CD4-positive, alpha-beta T cell treated with Interleukin-21 for 1 hour (primary cell): ENCODE data around the gene TNS1.

Experiments
- DNase-seq: peaks from one replicate; pipeline ENCODE4 v3.0.0-alpha.2; 2020

Gene TNS1

DNA sequence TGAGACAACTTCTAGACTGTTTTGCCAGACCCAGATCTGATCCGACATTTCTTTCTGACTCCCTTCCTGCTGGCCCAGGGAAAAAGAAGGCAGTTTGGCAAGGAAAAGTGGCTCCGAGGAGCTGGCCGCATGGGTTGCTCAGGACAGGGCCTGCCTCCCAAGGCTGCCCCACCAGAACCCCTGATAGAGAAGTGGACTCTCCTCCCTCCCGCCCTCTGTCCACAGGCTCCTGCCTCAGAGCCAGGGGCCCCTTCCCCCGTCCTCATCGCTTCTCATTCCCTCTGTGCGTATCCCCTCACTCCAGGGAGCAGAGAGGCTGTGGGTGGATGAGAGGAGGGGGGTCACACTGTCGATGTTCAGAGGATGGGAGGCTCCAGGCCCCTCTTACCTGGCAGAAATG lies 110.2 kb downstream of the TNS1 start:
- DNase-seq: no peak

DNA sequence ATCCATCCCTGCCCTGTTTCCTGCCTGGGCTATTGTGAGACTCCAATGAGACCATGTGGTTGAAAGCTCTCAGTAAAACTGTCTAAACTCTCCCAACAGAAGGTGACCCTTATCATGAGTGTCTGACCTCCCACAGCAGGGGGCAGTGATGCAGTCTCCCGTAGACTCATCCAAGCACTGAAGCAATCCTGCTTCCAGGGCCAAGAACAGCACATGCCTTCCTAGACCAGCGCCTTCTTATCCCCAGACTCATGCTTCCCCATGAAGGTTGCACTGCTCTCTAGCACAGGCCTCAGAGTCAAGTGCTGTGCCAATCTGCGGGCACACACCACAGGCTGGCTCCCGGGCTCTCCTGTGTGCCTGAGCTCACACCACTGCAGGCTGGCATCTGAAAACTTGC lies 112.3 kb downstream of the TNS1 start:
- DNase-seq: no peak

DNA sequence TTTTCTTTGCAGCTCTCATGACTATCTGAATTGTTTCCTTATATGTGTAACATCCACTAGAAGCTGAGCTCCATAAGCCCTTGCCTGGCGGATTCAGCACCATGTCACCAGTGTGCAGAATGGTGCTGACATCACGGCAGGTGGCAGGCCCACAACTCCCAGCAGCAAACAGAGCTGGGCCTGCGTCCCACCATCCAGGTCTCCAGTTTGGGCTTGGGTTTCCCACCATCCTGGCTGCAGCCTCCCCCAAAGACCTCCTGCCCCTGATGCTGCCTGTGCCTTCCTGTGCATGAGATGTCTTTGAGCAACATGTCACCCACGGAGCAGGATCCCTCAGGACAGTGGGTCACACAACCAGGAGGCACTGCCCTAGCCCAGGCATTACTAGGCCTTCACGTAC lies 113.1 kb downstream of the TNS1 start:
- DNase-seq: no peak

DNA sequence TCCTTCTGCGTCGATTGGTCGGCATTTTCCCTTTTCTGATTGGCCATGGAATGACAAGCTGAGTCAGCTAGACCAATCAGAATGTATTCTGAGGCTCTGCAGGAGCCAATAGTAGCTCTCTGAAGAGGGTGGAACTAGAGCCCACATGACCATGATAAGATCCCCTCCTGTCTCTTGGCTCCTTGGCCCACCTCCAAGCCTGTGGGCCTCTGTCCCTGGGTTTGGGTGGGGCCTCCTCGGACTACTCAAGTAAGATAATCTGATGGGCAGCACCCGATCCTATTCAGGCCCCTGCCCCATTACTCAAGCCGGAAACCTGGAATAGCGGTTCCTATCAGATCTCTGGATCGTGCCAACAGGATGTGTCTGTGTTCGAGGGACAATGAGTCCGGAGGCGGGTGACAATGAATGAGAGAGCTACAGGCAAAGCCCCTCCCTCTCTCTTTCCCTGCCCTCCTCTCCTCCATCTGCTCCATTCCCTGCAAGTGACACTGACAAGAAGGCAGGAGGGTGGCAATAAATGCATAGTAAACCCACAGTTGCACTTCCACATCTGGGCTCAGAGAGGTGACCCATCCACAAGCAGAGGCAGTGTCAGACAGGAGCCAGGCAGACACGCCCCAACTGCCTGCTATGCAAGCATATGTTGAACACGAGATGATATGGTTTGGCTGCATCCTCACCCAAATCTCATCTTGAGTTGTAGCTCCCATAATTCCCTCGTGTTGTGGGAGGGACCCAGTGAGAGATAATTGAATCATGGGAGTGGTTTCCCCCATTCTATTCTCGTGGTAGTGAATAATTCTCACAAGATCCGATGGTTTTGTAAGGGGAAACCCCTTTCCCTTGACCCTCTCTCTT lies 114.7 kb downstream of the TNS1 start:
- no peak for DNase-seq

DNA sequence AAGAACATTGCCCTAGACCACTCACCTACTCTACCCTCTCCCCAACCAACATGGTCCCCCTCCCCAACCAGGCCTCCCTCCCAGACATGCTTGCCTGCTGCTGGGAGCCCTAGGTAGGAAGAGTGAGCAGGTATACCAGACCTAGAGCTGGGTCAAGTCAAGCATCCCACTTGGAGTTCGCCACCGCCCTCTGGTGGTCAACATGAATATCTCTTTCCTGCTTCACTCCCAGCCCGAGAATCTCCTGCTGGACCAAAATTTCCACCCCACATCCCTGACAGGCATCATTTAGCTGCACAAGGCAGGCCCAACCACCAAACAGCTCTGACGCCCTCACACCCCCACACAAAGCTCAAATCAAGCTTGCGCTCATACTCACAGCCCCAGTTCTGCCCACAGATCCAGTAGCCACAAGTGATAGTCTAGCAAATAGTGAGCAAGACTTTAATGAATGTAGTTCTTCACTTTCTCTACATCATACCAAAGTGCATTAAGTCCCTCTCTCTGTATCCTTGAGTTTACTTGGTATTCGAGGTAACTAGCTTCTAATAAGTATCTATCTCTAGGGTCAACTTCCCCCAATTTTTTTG lies 116.0 kb downstream of the TNS1 start:
- DNase-seq: peak; percentile 51

DNA sequence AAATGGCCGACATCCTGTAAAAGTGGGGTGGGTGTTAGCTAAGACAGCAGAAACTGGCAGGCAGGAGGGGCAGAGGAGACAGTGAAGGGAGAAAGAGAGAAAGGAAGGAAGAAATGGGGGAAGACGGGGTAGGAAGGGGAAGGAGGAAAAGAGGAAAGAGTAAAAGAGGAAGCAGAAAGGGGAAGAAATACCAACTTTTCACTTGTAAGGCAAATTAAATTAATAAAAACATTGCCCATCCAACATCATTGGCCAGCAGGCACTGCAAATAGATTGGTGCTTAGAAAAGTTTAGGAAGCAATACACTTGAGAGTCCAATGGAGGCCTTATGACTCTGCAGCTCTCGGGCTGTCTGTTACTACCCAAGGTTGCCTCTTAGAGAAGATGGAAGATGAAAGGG lies 116.7 kb downstream of the TNS1 start:
- no peak for DNase-seq

DNA sequence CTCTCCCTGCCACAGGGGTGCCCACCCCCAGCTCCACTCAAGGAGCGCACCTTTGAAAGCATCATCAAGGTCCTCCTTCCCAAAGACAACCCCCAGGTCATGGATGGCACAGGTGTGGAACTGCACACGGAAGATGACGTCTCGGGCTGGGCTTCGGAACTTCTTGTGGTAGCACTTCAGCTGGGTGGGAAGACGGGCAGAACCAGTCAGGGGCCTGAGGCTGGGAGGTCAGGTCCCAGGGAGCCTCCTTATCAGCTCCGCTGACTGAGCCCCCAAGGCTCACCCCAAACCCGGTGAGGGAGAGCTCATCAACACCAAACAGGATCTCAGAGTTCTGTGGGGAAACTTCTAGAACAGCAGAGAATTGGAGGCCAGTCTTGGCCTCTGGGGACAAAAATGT lies 117.8 kb downstream of the TNS1 start:
- no peak for DNase-seq

DNA sequence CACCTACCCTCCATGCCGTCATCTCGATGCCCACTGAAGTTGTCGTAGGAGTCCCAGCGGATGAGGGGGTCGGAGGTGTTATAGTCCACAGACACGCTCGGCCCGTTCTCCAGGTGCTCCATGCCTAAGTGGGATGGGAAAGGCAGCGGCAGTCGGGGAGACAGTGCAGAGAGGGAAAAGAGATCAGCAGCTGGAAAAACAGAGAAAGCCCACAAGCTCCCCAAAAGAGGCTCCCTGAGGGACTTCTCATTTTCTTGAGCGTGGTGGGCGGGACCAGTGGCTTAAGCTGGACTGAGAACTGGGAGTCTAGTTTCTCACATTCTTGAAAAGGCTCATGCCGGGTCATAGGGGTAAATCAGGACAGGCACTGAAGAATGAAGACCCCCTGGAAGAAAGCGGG lies 121.9 kb downstream of the TNS1 start:
- no peak for DNase-seq

DNA sequence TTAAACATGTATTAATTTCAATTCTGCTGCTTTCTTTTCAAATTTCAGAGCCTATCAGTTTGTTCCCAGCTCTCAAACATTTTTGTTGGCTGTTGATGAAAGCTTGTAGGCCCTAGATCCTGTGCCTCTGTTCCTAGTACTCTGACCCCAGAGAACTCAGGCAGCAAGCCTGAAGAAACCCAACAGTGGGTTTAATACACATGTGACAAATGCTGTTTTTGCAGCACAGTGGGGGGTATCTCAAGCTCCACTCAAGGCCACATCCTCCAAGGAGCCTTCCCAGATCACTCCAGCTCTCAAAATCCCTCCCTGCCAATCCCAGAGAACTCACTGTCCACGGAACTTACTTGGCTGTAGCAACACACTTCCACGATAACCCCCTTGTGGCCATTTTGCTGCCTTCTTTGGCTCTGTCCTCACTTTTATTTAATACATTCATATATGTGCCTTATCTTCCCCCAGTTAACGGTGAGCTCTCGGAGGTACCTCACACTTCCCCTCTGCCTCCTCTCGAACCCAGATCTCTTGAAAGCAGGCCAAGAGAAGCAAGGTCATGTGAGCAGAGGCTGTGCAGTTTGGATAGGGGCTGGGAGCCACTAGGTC lies 122.4 kb downstream of the TNS1 start:
- no peak for DNase-seq

DNA sequence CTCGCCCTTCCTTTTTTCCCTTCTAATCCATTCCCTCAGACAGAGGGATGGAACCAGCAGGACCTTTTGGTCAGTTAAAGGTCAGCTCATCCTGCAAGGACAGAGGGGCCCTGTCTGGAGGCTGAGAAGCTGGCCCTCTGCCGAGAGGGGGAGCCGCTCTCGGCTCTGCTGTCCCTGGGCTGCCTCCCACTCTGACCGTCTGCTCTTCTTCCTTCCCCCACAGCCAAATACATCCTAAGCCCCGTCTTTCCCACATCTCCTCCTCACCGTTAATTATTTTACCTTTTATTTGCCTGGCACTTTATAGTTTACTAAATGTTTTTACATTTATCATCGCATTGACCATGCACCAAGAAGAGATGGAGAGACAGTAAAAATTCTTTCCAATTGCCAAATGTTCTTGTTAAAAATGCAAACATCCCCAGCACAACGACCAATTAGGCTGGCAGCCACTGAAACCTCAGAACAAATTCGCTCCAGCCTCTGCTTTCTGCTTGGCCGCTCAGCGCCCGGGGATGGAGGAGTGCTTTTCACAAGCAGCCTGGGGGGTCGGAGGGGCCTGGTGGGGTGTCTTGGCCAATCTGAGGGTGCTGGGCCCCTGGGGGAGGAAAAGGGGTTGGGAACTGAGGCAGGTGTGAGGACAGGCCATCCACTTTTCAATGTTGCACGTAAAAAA lies 123.7 kb downstream of the TNS1 start:
- DNase-seq: no peak

DNA sequence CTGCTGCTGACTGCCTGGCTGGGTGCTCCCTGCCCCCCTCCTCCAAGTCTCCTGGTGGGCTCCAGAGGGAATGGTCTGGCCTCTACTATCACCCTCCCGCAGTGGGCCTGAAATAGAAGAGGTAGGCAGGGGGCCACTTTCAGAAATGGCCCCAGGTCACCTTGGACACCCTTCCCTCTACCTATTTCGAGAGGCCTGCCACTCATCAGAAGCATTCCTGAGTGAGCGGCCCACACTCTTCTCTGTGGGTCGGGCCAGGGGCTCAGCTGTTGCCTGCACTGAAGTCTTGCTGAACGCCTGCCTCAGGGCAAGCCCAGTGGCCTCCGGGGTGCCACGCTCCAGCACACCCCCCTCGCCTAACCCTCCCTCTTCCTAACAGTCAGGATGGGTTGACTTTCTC lies 124.9 kb downstream of the TNS1 start:
- no peak for DNase-seq

DNA sequence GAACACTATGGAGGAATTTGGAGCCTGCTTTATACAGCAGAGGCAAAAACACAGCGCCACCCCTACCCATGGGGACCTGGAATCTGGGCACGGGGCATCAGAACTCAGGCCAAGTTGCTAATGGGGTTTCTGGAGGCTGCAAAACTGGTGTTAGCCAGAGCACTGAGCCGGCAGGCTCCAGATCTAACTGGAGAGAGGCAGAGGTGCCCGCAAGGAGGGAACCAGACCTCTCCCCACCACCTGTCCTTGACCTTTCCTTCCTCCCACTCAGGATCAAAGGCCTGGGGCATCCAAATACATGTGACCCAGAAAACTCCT lies 126.6 kb downstream of the TNS1 start:
- no peak for DNase-seq

DNA sequence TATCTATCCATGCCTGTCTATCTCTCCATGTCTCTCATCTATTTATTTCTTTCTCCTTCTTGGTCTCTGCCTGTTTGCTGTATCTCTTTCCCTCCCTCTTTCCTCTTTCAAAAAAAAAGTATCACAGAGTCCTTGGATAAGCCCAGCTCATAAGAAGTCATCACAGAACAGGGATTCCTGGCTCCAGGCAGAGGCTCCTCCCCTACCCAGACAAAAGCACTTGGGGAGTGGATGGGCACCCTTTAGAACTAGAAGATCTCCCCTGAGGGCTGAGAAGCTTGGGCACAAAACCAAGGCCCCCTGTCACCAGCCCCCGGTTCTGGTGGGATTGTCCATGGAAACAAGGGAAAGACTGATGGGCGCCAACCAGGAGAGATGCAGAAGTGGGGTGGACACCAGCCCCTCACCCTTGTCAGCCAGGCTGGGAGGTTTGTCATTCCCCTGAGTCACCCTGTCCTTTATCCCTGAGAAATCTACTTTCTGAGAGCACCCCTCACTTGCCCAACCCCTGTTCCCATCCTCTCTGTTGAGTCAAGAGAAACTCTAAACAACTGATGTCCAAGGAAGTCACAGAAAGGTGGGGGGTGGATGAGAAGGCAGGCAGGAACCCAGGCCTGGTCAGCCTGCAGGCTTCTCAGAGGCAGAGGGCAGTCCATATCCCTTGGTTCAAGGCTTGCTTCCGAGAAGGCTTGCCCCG lies 127.1 kb downstream of the TNS1 start:
- DNase-seq: no peak

DNA sequence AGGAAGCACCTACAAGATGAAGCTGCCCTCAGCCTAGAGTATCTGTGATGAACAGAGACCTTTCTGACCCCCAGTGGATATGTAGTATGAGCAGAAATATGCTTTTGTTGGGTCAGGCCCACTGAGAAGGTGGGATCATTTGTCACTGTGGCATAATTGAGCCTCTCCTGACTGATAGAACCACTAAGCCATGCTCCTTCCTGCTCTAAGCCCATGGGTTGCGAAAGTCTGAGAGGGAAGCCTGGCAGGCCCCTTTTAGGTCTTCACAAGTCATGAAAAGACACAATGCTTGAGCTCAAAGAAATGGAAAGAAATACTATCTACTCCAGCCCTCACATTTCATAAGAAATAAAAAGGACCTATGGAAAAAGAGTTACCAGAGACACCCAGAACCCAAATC lies 127.7 kb downstream of the TNS1 start:
- DNase-seq: no peak

DNA sequence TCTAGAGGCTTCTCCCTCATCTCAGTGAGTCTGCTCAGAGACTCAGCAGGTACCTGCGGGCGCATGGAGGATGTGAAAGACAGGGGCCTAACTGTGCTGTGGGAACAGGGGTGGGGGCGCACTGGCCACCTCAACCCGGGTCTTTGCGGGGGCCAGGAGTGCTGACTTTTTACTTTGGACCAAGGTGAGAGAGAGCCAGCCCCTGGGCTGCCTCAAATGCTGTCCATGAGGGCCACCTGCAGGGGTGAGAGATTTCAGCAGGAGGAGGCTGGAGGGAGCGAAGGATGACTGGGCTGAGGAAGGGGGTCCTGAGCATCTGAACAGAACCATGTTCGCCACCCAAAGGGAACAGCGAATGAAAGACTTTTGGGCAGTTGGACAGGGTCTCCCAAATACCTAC lies 129.4 kb downstream of the TNS1 start:
- DNase-seq: no peak

DNA sequence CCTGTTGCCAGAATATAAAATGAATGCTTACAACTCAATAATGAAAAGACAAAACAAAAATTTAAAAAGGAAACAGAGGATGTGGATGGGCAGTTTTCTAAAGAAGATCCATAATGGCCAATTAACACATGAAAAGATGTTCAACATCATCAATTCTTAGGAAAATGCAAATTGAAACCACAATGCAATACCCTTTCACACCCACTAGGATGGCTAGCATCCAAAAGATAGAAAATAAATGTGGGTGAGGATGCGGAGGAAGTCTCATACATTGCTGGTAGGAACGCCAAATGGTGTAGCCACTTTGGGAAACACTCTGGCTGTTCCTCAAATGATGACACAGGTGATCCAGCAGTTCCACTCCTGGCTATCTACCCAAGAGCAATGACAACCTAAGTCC lies 130.5 kb downstream of the TNS1 start:
- DNase-seq: no peak

DNA sequence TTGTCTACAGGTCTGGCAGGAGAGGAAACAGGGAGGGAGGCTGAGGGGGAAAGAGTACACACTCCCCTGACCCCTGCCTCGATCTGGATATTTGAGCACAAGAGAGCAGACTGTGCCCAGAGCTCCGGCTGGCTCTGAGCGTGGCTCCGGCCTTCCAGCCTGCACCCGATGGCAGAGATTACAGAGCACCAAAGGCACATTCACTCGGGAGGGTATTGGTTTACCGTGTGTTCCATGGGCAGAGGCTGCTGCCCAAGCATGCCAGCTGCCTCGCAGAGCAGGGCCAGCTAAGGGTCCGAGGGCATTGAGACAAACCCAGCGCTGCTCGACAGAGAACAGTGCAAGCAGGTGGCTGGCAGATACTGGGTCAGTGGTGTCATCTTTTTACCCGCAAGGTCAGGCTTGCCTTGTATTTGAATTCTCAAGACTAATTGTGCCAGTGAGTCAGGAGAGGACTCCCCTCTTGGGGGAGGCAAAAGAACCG lies 132.2 kb downstream of the TNS1 start:
- no peak for DNase-seq

DNA sequence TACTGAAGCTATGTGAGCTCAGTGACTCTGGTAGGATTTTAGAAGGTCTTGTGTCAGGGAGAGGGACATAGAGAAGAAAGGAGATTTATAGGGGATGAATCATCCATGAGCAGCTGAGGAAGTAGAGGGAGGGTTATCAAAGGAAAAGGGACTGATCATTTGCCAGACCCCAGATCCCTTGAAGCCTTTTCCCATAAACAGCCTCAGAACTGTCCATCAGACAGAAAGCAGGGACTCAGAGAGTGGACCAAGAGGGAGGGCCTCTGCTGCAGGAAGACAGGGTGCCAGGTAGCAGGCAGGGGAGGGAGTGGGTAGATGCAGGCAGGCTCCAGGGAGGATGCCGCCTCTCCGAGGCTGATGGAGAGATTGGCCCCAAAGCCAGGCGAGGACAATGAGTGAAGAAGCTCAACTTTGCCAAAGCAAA lies 133.9 kb downstream of the TNS1 start:
- DNase-seq: no peak

DNA sequence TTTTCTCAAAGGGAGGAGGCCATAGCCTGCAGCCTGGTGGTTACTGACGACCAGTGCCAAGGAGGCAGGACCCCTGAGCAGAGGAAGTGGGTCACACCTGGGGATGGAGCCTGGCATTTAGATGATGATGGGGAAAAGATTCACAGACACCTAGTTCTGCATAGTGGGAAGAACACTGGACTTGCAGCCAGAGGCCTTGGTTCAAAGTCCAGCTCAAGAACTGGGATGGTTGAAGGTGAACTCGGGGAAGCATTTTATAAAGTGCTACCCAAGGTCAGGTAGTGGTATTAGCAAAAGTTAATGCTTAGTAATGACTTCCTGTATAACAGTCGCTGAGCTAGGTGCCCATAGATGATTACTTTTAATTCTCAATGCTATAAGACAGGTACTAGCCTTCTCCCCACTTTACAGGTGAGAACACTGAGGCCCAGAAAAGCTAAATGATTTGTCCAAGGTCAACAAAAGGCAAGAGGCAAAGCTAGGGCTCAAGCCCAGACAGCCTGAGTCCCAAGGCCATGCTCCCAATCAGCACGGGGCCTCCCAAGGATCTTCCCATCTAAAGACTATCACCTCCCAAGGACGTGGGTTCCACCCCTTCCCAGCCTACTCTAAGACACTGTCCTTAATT lies 134.4 kb downstream of the TNS1 start:
- no peak for DNase-seq

DNA sequence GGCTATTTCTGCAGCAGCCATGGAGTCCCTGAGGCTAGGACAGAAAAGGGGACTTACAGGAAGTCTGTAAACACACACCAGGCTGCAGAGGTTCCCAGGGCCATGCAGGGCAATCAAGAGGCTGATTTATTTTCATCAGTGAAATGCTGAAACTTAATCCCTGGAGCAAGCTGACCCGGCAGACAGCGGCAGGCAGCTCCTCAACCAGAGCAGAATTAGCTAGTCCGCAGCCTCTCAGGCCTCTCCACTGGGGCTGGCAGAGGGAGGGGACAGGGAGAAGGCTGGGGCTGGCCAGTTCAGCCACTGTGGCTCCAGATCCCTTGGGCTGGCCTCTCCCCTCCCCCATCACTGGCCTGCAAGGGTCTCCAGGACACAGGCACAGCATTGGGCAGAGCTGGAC lies 136.3 kb downstream of the TNS1 start:
- no peak for DNase-seq

DNA sequence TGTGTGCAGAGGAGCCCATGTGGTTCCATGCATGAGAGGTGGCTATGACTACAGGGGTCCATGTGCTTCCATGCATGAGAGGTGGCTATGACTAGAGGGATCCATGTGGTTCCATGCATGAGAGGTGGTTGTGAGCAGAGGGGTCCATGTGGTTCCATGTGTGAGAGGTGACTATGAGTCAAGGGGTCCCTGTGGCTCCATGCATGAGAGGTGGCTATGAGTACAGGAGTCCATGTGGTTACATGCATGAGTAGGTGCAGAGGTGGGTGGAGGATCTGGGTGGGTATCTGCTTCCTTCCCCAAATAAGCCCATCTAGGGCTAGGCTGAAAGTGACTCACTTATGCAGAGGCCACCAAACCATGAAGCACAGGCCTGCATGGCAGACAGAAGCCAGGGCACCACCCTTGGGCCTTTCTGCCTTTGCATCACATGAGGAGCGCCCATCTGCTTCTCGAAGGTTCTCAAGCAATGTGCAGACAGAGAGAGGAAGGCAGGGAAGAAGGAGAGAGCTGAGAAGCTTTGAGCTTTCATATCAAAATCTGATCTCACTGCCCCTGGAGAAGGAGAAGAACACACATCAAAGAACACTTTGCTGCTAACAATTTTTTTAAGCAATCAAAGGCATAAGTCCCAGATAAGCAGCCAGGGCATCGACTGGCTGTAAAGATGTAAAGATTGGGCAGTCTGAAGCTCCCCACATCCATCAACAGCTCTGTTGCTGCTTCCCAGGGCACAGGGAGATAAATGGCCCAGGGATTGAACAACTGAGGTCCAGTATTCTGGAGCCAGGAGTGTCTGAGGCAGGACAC lies 137.6 kb downstream of the TNS1 start:
- no peak for DNase-seq

DNA sequence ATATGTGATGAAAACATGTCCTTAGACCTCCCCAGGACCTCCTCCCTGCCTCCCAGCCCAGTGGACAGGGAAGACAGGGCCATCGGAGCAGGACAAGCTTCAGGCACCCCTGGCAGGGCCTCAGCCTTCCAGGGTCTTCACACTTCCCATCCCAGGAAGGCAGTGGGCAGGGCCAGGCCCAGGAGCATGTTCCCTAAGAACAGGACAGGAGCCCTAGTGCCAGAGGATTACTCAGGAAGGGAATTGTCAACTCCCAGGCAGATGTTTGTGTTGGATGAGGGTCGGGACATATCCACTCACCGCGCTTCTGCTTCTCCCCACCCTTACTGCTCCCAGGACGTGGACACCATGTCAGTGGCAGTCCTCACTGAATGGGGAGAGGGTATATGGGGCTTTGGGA lies 138.9 kb downstream of the TNS1 start:
- no peak for DNase-seq
